K562 (cell line): ENCODE measurements around the gene CYP2A6. TPM values are rescaled to one million over a fixed set of nuclear protein-coding genes. Genes with fewer than 3 reads are reported as not detected.

Experiments
- CTCFL ChIP-seq: IDR thresholded peaks from 2 replicates; pipeline ENCODE4 v1.6.1; 2011; ENCODE audit warnings: borderline replicate concordance, low read depth, mild to moderate bottlenecking, moderate library complexity, low read length; ENCODE audit not compliant: insufficient read depth, poor library complexity, severe bottlenecking
- EGR1 ChIP-seq: fragments of 450-650 bp; conservative IDR thresholded peaks from 2 replicates; pipeline ENCODE4 v1.6.1; 2017; ENCODE audit warnings: mild to moderate bottlenecking
- GTF2E2 ChIP-seq: fragments of 200-800 bp; sonication (Bioruptor generic); IDR thresholded peaks from 2 replicates; pipeline ENCODE4 v1.6.1; 2016; ENCODE audit warnings: missing genetic modification characterization, missing compliant biosample characterization
- HBP1 ChIP-seq: fragments of 450-650 bp; formaldehyde crosslinking; IDR thresholded peaks from 2 replicates; pipeline ENCODE4 v1.4.0; 2022; ENCODE audit warnings: missing genetic modification characterization
- HDAC6 ChIP-seq: IDR thresholded peaks from 2 replicates; pipeline ENCODE4 v1.6.1; 2012; ENCODE audit warnings: low read depth, mild to moderate bottlenecking, control low read depth, inconsistent platforms, low read length, moderate library complexity
- HINFP ChIP-seq: fragments of 450-650 bp; conservative IDR thresholded peaks from 2 replicates; pipeline ENCODE4 v1.6.1; 2016; ENCODE audit warnings: missing genetic modification characterization, low read depth, mild to moderate bottlenecking, control low read depth, missing compliant biosample characterization
- KAT7 ChIP-seq: sonication (generic); formaldehyde crosslinking; IDR thresholded peaks from 2 replicates; pipeline ENCODE4 v1.8.0; 2022; ENCODE audit warnings: missing genetic modification reagents, mild to moderate bottlenecking, borderline replicate concordance
- NR1H2 ChIP-seq: sonication (generic); formaldehyde crosslinking; IDR thresholded peaks from 2 replicates; pipeline ENCODE4 v1.4.0; 2020; ENCODE audit warnings: mild to moderate bottlenecking, missing genetic modification reagents
- POLR3A ChIP-seq: IDR thresholded peaks from 2 replicates; pipeline ENCODE4 v1.6.1; 2011; ENCODE audit warnings: borderline replicate concordance, mild to moderate bottlenecking, moderate library complexity; ENCODE audit not compliant: insufficient read length, insufficient read depth; ENCODE audit errors: extremely low read depth
- SP1 ChIP-seq: sonication (generic); formaldehyde crosslinking; IDR thresholded peaks from 2 replicates; pipeline ENCODE4 v1.8.1; 2022; ENCODE audit warnings: mild to moderate bottlenecking, missing genetic modification reagents
- SPI1 ChIP-seq: IDR thresholded peaks from 2 replicates; pipeline ENCODE4 v1.6.1; 2011; ENCODE audit warnings: low read depth, low read length, control low read depth, borderline replicate concordance
- XRCC4 ChIP-seq: IDR thresholded peaks from one replicate; pipeline ENCODE4 v1.6.1; 2011; ENCODE audit not compliant: insufficient read depth, insufficient read length; ENCODE audit errors: extremely low read depth
- ZBTB33 ChIP-seq: sonication (generic); formaldehyde crosslinking; IDR thresholded peaks from 2 replicates; pipeline ENCODE4 v1.8.1; 2023; ENCODE audit warnings: mild to moderate bottlenecking, missing genetic modification reagents
- ZFP1 ChIP-seq: fragments of 450-650 bp; formaldehyde crosslinking; IDR thresholded peaks from 2 replicates; pipeline ENCODE4 v1.4.0; 2020; ENCODE audit warnings: mild to moderate bottlenecking, mixed read lengths
- ZNF212 ChIP-seq: fragments of 450-650 bp; formaldehyde crosslinking; IDR thresholded peaks from 2 replicates; pipeline ENCODE4 v1.4.0; 2020; ENCODE audit warnings: mild to moderate bottlenecking
- ZNF253 ChIP-seq: fragments of 250-450 bp; sonication (Bioruptor Pico); conservative IDR thresholded peaks from 2 replicates; pipeline ENCODE4 v1.6.1; 2021; ENCODE audit warnings: mild to moderate bottlenecking
- ZNF431 ChIP-seq: sonication (generic); formaldehyde crosslinking; IDR thresholded peaks from 2 replicates; pipeline ENCODE4 v1.8.0; 2022; ENCODE audit warnings: mild to moderate bottlenecking, missing genetic modification reagents
- ZNF764 ChIP-seq: fragments of 250-450 bp; sonication (Bioruptor Pico); IDR thresholded peaks from 2 replicates; pipeline ENCODE4 v1.4.0; 2020; ENCODE audit warnings: low read depth, mild to moderate bottlenecking, moderate library complexity
- ZNF77 ChIP-seq: fragments of 250-450 bp; sonication (Bioruptor Pico); IDR thresholded peaks from 2 replicates; pipeline ENCODE4 v1.5.0; 2020
- ZNF778 ChIP-seq: fragments of 450-650 bp; formaldehyde crosslinking; IDR thresholded peaks from 2 replicates; pipeline ENCODE4 v1.4.0; 2020; ENCODE audit warnings: mild to moderate bottlenecking, moderate library complexity
- polyA plus RNA-seq, 8 experiments: library from polyadenylated mRNA; depleted of rRNA in 4 of 8; stranded (reverse) in 5 of 8; unstranded in 3 of 8; fragments of >200 nt; fragmentation: Nextera tagmentation in 2 of 8; fragmentation: Illumina TruSeq in 1 of 8; extraction: Ambion mirVana in 2 of 8; extraction: Trizol in 1 of 8; gene quantifications; 2 replicates each; pipeline versions ENCODE4 v1.2.1 to v1.2.3, GENCODE V29; 2011 to 2014; ENCODE audit warnings: inconsistent platforms in 1 of 8, missing spikeins in 1 of 8
- total RNA-seq, 7 experiments: library from RNA; depleted of rRNA in 6 of 7; stranded (reverse); fragments of >200 nt in 6 of 7; fragmentation: Illumina TruSeq in 2 of 7; extraction: Trizol in 2 of 7; gene quantifications; 2 replicates each; pipeline versions ENCODE4 v1.2.1 to v1.2.3, GENCODE V29; 2011 to 2021; ENCODE audit warnings: low replicate concordance in 1 of 7

Gene CYP2A6
- total and polyA plus RNA-seq, 9 of the 15 experiments (the other 6 are each of a cell fraction or from before 2014, with no cell fraction given), result 0.31 TPM; not detected in 8

GRCh38 chr19:40811478-40812341 is 38.5 kb downstream of the CYP2A6 start (continued):
- TF ChIP-seq ZNF77 (CRISPR knock-in tag) (no peak), KAT7 (CRISPR knock-in tag) (peak; percentile 56; the same call in 1 of the 2 replicates), HBP1 (CRISPR knock-in tag) (no peak), ZNF212 (CRISPR knock-in tag) (no peak), ZFP1 (CRISPR knock-in tag) (no peak), POLR3A (no peak), SP1 (CRISPR knock-in tag) (no peak), GTF2E2 (tag) (no peak), CTCFL (peak; percentile 51), ZNF253 (CRISPR knock-in tag) (no peak), EGR1 (peak; percentile 40), ZNF431 (CRISPR knock-in tag) (no peak), NR1H2 (CRISPR knock-in tag) (0 out of 2 replicates have a peak, but pooled peaks have one; percentile 58), HDAC6 (no peak), HINFP (tag) (0 out of 2 replicates have a peak, but pooled peaks have one; percentile 26), ZBTB33 (CRISPR knock-in tag) (0 out of 2 replicates have a peak, but pooled peaks have one; percentile 51), SPI1 (peak; percentile 27; the same call in 1 of the 2 replicates), ZNF764 (CRISPR knock-in tag) (no peak), ZNF778 (CRISPR knock-in tag) (no peak), XRCC4 (no peak)
